GM12873 (cell line): ENCODE results near the gene RAB4A.

Experiments used
- CTCF ChIP-seq: IDR thresholded peaks from 2 replicates; pipeline ENCODE4 v1.5.1; 2012; ENCODE audit warnings: low read depth, mild to moderate bottlenecking, moderate library complexity, low read length, control low read depth; ENCODE audit not compliant: insufficient read depth; ENCODE audit errors: missing control alignments

The RAB4A gene

GRCh38 chr1:229247871-229248270 is 23.0 kb upstream of the RAB4A start:
- no peak for TF ChIP-seq CTCF

DNA sequence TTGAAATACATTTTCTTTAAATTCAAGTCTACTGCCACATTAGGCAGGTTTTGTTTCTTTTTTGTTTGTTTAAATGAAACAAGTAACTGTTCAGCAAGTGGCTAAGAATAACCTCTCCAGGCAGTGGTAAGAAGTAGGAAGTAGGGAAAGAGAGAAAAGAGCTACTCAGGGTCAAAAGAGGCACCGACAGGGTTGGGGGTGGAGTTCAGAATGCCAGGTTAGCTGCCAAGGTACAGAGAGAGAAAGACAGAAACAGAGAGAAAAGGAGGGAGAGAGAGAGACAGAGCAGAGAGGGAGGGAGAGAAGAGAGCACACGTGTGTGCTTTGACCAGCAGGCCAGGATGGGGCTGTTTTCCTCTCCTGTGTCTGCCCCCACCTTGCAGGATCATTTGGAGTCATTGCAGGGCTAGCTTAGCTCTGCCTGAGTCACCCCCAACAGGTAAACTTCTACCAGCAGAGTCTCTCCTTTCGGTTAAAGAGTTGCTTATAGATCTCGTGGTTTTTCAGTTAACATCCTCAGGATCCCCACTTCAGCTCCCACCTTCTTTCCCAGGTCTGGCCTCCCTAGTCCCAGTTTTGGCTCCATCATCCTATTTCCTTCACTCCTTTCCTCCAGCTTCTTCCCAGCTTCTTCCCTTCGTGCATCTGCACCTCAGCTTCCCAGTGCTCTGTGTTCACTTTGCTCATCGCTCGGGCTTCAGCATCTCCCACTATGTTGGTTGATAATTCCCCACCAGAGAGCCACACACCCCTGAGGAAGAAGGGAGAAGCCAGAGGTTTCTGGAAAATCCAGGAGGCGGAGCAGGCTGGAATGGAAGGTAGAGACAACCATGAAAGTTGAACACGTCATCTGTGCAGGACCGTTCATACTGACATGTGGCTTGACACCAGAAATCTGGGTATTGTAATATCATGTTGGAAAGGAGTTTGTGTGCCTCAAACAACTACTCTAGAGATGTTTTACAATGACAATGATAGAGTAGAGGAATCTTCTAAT is 21.8 kb upstream of the RAB4A start:
- TF ChIP-seq CTCF, result no peak

GRCh38 chr1:229249854-229250644 is 20.9 kb upstream of the RAB4A start:
- TF ChIP-seq CTCF, result no peak

GRCh38 chr1:229251185-229251584 is 19.7 kb upstream of the RAB4A start:
- no peak for TF ChIP-seq CTCF

- TF ChIP-seq CTCF, result no peak
Measured at GRCh38 chr1:229252228-229252984, 18.5 kb upstream of the RAB4A start.

DNA sequence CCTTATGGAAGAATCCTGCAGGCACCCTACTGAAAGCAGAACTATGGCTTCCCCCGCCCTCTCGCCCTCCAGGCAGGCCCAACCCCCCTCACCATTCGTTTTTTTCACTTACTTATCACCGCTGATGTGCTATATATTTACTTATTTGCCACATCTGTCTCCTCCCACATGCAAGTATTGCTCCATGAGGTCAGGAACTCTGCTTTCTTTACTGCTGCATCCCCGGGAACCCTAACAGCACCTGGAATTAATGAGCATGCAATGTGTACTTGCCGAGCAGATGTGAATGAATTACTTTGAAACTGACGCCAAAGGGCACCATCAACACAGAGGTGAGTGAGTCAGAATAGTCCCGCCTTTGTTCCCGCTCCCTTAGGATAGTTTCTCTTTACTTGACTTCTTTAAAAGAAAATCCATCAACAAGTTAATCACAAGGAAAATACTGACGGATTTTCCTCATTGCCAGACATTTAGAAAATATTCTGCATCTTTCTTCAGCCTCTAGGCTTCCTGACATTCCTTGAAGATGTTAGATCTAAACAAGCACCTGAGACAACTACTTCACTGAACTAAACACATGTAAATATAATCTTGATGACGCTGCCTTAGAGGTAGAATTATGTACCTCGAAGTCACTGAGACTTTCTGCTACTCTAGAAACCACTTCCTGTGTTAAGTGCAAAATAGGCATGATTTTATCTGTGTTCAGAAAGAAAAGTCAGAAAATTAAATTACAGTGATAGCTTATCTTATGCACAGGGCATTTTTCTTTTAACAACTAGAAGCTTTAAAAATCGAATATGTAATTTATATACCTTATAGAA is 17.5 kb upstream of the RAB4A start:
- no peak for TF ChIP-seq CTCF
